Thoracic aorta (tissue), 2 donors: ENCODE measurements around the gene AP1M2. TPM values are rescaled to one million over a fixed set of nuclear protein-coding genes. Genes with fewer than 3 reads are reported as not detected.

Experiments
- ATAC-seq: fragments of 150-250 bp; one replicate; pipeline ENCODE4 v1.8.0; 2017; ENCODE audit warnings: low read depth; ENCODE audit not compliant: insufficient number of reproducible peaks, low FRiP score
- DNase-seq: peaks from one replicate; pipeline ENCODE4 v3.0.0-alpha.2; 2020; ENCODE audit warnings: low spot score
- H3K27ac ChIP-seq, 2 donors: fragments of 200-600 bp; sonication (generic); 1 replicate in 1 of 2; 2 replicates in 1 of 2; pipeline ENCODE4 v1.5.1; 2016; ENCODE audit warnings: mild to moderate bottlenecking in 2 of 2, moderate library complexity in 2 of 2
- H3K27me3 ChIP-seq: fragments of 200-600 bp; sonication (generic); replicated peaks from 2 replicates; pipeline ENCODE4 v1.6.0; 2016; ENCODE audit warnings: mild to moderate bottlenecking; ENCODE audit not compliant: insufficient read depth
- H3K36me3 ChIP-seq: fragments of 200-600 bp; sonication (generic); one replicate; pipeline ENCODE4 v1.5.1; 2016
- H3K4me1 ChIP-seq, 2 donors: fragments of 200-600 bp; sonication (generic); 1 replicate in 1 of 2; 2 replicates in 1 of 2; pipeline versions ENCODE4 v1.5.1 to v1.6.0; 2016; ENCODE audit warnings: low read depth in 2 of 2, mild to moderate bottlenecking in 1 of 2; ENCODE audit not compliant: control insufficient read depth in 1 of 2
- H3K4me3 ChIP-seq: fragments of 200-600 bp; sonication (generic); 2 replicates; pipeline ENCODE4 v1.5.1; 2016; ENCODE audit warnings: mild to moderate bottlenecking
- H3K9me3 ChIP-seq: fragments of 200-600 bp; sonication (generic); 2 replicates; pipeline ENCODE4 v1.5.1; 2016
- CTCF ChIP-seq: fragments of 200-600 bp; sonication (generic); IDR thresholded peaks from one replicate; pipeline ENCODE4 v1.5.1; 2019; ENCODE audit warnings: antibody characterized with exemption
- total RNA-seq, 2 donors: library from RNA; depleted of rRNA; stranded (reverse); fragments of >200 nt; gene quantifications; one replicate each; pipeline versions ENCODE4 v1.1.0 to v1.2.3, GENCODE V29; 2016

AP1M2 gene
- total RNA-seq, 2 donors from 2014 or later: 2.3 TPM; not detected in 1

- H3K27ac ChIP-seq: peak overlapping the region; percentile 97 to 98
- H3K4me3 ChIP-seq: peak overlapping the region; percentile 93
- no peaks in the 10 kb centered on the region for H3K9me3 ChIP-seq
- peaks cover 16 to 31% of the 10 kb centered on the region in 2 donors for H3K4me1 ChIP-seq
- ATAC-seq: no peak
- H3K36me3 ChIP-seq: no peaks in the 10 kb centered on the region
- no peaks in the 10 kb centered on the region for H3K27me3 ChIP-seq
- no peak for TF ChIP-seq CTCF
- DNase-seq: no peak
Observed at GRCh38 chr19:10604460-10604980, 17.4 kb upstream of the AP1M2 start.

- H3K9me3 ChIP-seq: no peaks in the 10 kb centered on the region
- ATAC-seq (no peak), DNase-seq (no peak)
- H3K27me3 ChIP-seq: no peaks in the 10 kb centered on the region
- peak overlapping the region; percentile 93 for H3K4me3 ChIP-seq
- H3K27ac ChIP-seq: peak overlapping the region; percentile 97 to 98
- H3K36me3 ChIP-seq: no peaks in the 10 kb centered on the region
- peaks cover 16 to 26% of the 10 kb centered on the region in 2 donors for H3K4me1 ChIP-seq
- TF ChIP-seq CTCF: no peak
Observed at GRCh38 chr19:10603873-10604459, 16.9 kb upstream of the AP1M2 start.

- no peaks in the 10 kb centered on the region for H3K36me3 ChIP-seq
- peaks cover 16 to 22% of the 10 kb centered on the region in 2 donors for H3K4me1 ChIP-seq
- no peaks in the 10 kb centered on the region for H3K27me3 ChIP-seq
- ATAC-seq: no peak
- peak overlapping the region; percentile 97 to 98 for H3K27ac ChIP-seq
- H3K4me3 ChIP-seq: peak overlapping the region; percentile 93
- DNase-seq: no peak
- H3K9me3 ChIP-seq: no peaks in the 10 kb centered on the region
- no peak for TF ChIP-seq CTCF
Observed at GRCh38 chr19:10603084-10603872, 16.2 kb upstream of the AP1M2 start.

GRCh38 chr19:10602330-10603083, 15.4 kb upstream of the AP1M2 start:
- no peak for TF ChIP-seq CTCF
- Histone ChIP-seq H3K36me3 (no peaks in the 10 kb centered on the region), H3K27ac (peak overlapping the region; percentile 97 to 98), H3K27me3 (no peaks in the 10 kb centered on the region), H3K4me3 (peak overlapping the region; percentile 93), H3K4me1 (peaks cover 16 to 22% of the 10 kb centered on the region in 2 donors), H3K9me3 (no peaks in the 10 kb centered on the region)
- ATAC-seq: peak; percentile 80
- peak; percentile 28 for DNase-seq

- ATAC-seq: no peak
- DNase-seq: no peak
- Histone ChIP-seq H3K27ac (no peak overlapping the region), H3K27me3 (no peaks in the 10 kb centered on the region), H3K36me3 (no peaks in the 10 kb centered on the region), H3K4me1 (peaks cover 16 to 22% of the 10 kb centered on the region in 2 donors), H3K9me3 (no peaks in the 10 kb centered on the region), H3K4me3 (peak overlapping the region; percentile 93)
- no peak for TF ChIP-seq CTCF
Observed at GRCh38 chr19:10601999-10602329, 14.9 kb upstream of the AP1M2 start.
